ENCODE measurements around the gene ZNF214. TPM values are rescaled to one million over a fixed set of nuclear protein-coding genes. Genes with fewer than 3 reads are reported as not detected.

ZNF214 gene
- polyA plus RNA-seq, 3 donors, result not detected

DNA sequence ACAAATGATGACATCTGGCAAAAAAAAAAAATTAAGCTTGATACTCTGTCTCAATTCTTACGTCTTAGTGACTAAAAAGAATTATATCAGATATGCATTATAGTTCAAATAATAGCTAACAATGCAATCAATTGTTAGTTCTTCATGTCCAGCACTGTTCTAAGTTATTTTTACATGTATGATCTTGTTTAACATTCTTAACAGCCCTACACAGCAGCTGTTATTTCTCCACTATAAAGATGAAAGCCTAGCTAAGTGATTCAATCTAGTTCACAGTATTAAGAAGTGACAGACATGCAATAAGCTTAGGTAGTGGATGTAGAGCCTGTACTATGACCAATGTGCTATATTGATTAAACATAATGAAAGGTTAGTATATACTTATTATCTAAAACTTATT, 4.1 kb downstream of the ZNF214 start:
- Histone ChIP-seq H3K9ac (ENCODE audit: insufficient read depth, low read length, poor library complexity, severe bottlenecking) (no peak overlapping the region), H3K36me3 (replicated peaks in 1 of 2; ENCODE audit: control insufficient read depth in 1 of 2, insufficient read depth in 2 of 2, low read length in 2 of 2) (no peaks in the 10 kb centered on the region), H4K20me1 (ENCODE audit: insufficient read depth, low read length) (no peaks in the 10 kb centered on the region), H3K4me2 (replicated peaks; ENCODE audit: extremely low read depth, low read length, poor library complexity, severe bottlenecking) (no peak overlapping the region), H3K27me3 (ENCODE audit: control insufficient read depth in 2 of 2, insufficient read depth in 2 of 2, low read length in 2 of 2) (peaks cover 2 to 20% of the 10 kb centered on the region in 2 donors), H3K4me3 (replicated peaks in 1 of 3; ENCODE audit: low read depth in 2 of 3, low read length in 3 of 3) (no peak overlapping the region), H3K79me2 (ENCODE audit: insufficient read depth, low read length) (no peaks in the 10 kb centered on the region), H3K4me1 (ENCODE audit: control insufficient read depth in 1 of 2, insufficient read depth in 2 of 2, low read length in 2 of 2) (peaks cover 8 to 13% of the 10 kb centered on the region in 2 donors), H3K27ac (ENCODE audit: low read depth in 1 of 2, low read length in 2 of 2) (no peak overlapping the region), H3K9me3 (replicated peaks in 1 of 2; ENCODE audit: control insufficient read depth in 1 of 2, insufficient read depth in 1 of 2, low read length in 2 of 2) (no peaks in the 10 kb centered on the region), H2AFZ (ENCODE audit: insufficient read depth, low read depth, low read length, poor library complexity, severe bottlenecking) (no peak overlapping the region)
- no CpG with 5 or more reads among the region's 1 CpG for WGBS (ENCODE audit: insufficient coverage)
- no peak for DNase-seq
- Mint-ChIP-seq H3K9me3 (peaks cover 0 to 7% (median 0%) of the 10 kb centered on the region in 7 donors), H3K36me3 (peaks cover 0 to 3% of the 10 kb centered on the region in 2 donors), H3K4me3 (no peak overlapping the region), H3K27ac (no peak overlapping the region), H3K27me3 (ENCODE audit: low read depth in 3 of 3) (peaks cover 14 to 25% (median 17%) of the 10 kb centered on the region in 3 donors), H3K4me1 (peaks cover 19% of the 10 kb centered on the region)
- intact Hi-C loops (cut with micrococcal nuclease), result no loop called here
- TF ChIP-seq, protein P1, sequence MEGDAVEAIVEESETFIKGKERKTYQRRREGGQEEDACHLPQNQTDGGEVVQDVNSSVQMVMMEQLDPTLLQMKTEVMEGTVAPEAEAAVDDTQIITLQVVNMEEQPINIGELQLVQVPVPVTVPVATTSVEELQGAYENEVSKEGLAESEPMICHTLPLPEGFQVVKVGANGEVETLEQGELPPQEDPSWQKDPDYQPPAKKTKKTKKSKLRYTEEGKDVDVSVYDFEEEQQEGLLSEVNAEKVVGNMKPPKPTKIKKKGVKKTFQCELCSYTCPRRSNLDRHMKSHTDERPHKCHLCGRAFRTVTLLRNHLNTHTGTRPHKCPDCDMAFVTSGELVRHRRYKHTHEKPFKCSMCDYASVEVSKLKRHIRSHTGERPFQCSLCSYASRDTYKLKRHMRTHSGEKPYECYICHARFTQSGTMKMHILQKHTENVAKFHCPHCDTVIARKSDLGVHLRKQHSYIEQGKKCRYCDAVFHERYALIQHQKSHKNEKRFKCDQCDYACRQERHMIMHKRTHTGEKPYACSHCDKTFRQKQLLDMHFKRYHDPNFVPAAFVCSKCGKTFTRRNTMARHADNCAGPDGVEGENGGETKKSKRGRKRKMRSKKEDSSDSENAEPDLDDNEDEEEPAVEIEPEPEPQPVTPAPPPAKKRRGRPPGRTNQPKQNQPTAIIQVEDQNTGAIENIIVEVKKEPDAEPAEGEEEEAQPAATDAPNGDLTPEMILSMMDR (IDR thresholded peaks at IDR 0.05), result no peak

DNA sequence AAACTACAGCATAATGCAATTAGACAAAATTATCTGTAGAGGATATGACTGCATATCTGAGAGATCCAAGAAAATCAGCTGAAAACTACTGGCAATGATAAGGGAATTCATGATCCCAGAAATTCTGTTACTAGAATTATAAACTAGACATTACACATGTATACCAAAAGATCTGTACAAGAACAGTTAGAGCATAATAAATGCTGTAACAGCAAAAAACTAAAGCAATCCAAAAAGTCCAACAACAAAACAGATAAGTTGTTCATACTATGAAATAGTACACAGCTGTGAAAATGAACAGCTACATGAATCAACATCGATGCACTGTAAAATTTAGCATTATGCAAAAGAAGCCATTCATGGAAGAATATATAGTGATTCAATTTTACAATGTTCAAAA, 6.0 kb downstream of the ZNF214 start:
- no peak overlapping the region for H3K27ac Mint-ChIP-seq
- no peak overlapping the region for H3K9ac ChIP-seq (ENCODE audit: insufficient read depth, low read length, poor library complexity, severe bottlenecking)
- no peaks in the 10 kb centered on the region for H3K9me3 ChIP-seq (replicated peaks in 1 of 2; ENCODE audit: control insufficient read depth in 1 of 2, insufficient read depth in 1 of 2, low read length in 2 of 2)
- H3K27me3 ChIP-seq (ENCODE audit: control insufficient read depth in 2 of 2, insufficient read depth in 2 of 2, low read length in 2 of 2), result peaks cover 0 to 2% of the 10 kb centered on the region in 2 donors
- no peaks in the 10 kb centered on the region for H3K36me3 ChIP-seq (replicated peaks in 1 of 2; ENCODE audit: control insufficient read depth in 1 of 2, insufficient read depth in 2 of 2, low read length in 2 of 2)
- no peak overlapping the region for H2AFZ ChIP-seq (ENCODE audit: insufficient read depth, low read depth, low read length, poor library complexity, severe bottlenecking)
- H4K20me1 ChIP-seq (ENCODE audit: insufficient read depth, low read length), result no peaks in the 10 kb centered on the region
- H3K4me3 ChIP-seq (replicated peaks in 1 of 3; ENCODE audit: low read depth in 2 of 3, low read length in 3 of 3), result no peak overlapping the region
- H3K79me2 ChIP-seq (ENCODE audit: insufficient read depth, low read length), result no peaks in the 10 kb centered on the region
- H3K4me3 Mint-ChIP-seq, result no peak overlapping the region
- H3K36me3 Mint-ChIP-seq, result no peaks in the 10 kb centered on the region
- intact Hi-C loops (cut with micrococcal nuclease), result no loop called here
- H3K4me1 ChIP-seq (ENCODE audit: control insufficient read depth in 1 of 2, insufficient read depth in 2 of 2, low read length in 2 of 2), result no peaks in the 10 kb centered on the region
- WGBS (ENCODE audit: insufficient coverage), result no CpG with 5 or more reads among the region's 1 CpG
- no peak for DNase-seq
- H3K4me1 Mint-ChIP-seq, result peaks cover 4% of the 10 kb centered on the region
- no peak overlapping the region for H3K27ac ChIP-seq (ENCODE audit: low read depth in 1 of 2, low read length in 2 of 2)
- H3K27me3 Mint-ChIP-seq (ENCODE audit: low read depth in 3 of 3), result peaks cover 2 to 7% (median 3%) of the 10 kb centered on the region in 3 donors
- no peak overlapping the region for H3K4me2 ChIP-seq (replicated peaks; ENCODE audit: extremely low read depth, low read length, poor library complexity, severe bottlenecking)
- TF ChIP-seq, protein P1 (IDR thresholded peaks at IDR 0.05), result no peak
- H3K9me3 Mint-ChIP-seq, result no peaks in the 10 kb centered on the region
